SK-N-MC (cell line): ENCODE measurements around the gene CDC42BPG.

Source experiments
- EZH2 ChIP-seq: fragments of 200-600 bp; sonication (generic); IDR thresholded peaks from one replicate; pipeline ENCODE4 v1.6.1; 2017; ENCODE audit warnings: antibody characterized with exemption
- FOXP2 ChIP-seq: optimal IDR thresholded peaks from 2 replicates; pipeline ENCODE3; 2011; ENCODE audit warnings: mild to moderate bottlenecking, moderate library complexity; ENCODE audit not compliant: insufficient read depth; ENCODE audit errors: extremely low read length, control extremely low read depth
- POLR2AphosphoS5 ChIP-seq: IDR thresholded peaks from 2 replicates; pipeline ENCODE4 v1.6.1; 2012; ENCODE audit warnings: mild to moderate bottlenecking, low read depth, low read length, borderline replicate concordance

GRCh38 chr11:64804346-64805210 lies 39.9 kb downstream of the CDC42BPG start:
- no peak for TF ChIP-seq EZH2
- no peak for TF ChIP-seq POLR2AphosphoS5
- TF ChIP-seq FOXP2 = no peak
